ENCODE data around the gene FSTL3.

- TF ChIP-seq CTCF (IDR thresholded peaks at IDR 0.05; ENCODE audit: low read depth, low read length, poor library complexity, severe bottlenecking) (no peak), EZH2phosphoT487 (IDR thresholded peaks at IDR 0.05; ENCODE audit: borderline replicate concordance, low read length) (no peak)
Observed at GRCh38 chr19:674282-675151, 1.7 kb upstream of the FSTL3 start.

All from DOHH2 (cell line).